ENCODE measurements around the gene GLIS1. TPM values are rescaled to one million over a fixed set of nuclear protein-coding genes. Genes with fewer than 3 reads are reported as not detected.

The GLIS1 gene
- total RNA-seq, 1 experiment from 2014 or later = 0.24 TPM

- CTCF ChIA-PET = interaction anchor here (1.0 to 1.7 kb wide), 6 partner anchors 10 to 187 kb away, joined by 3 to 7 read pairs (median 5); no protein-coding TSS in a partner anchor
These were observed 66.7 kb downstream of the GLIS1 start for GRCh38 chr1:53672243-53672642.

DNA sequence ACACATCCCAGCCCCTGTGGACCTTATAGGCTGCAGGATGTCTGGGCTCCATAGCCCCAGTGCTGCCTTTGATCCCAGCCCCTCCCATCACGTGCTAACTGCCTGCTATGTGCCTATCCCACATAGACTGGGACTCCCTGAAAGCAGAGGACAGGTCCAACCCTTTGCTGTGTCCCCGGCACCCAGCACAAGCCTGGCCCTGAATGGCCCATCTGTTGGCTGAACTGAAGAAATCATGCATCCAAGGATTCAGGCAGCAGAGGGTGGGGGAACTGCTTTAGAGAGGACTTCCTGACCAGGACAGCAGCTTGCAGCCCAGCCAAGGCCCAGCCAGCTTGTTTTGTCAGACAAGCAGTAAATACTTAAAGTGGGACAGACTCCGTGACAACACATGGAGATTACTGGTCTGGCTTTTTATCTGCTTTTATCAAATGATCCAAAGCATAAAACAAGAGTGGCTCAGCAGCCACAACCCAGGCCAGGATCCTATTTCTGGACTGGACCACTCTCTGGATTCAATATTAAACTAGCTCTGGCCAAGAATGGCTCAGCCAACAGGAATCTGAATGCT is 69.3 kb downstream of the GLIS1 start:
- no peak for ATAC-seq
- peaks cover 17% of the 10 kb centered on the region for H3K4me1 Mint-ChIP-seq
- H3K36me3 Mint-ChIP-seq = no peaks in the 10 kb centered on the region
- H3K9me3 Mint-ChIP-seq = no peaks in the 10 kb centered on the region
- no peaks in the 10 kb centered on the region; the same call in 1 of the 2 replicates for H3K27me3 Mint-ChIP-seq (ENCODE audit: low read depth)
- ChIA-PET POLR2A (no interaction called here), CTCF (interaction anchor here (1.2 to 2.3 kb wide), 2 partner anchors 12 to 46 kb away, joined by 4 to 7 read pairs; no protein-coding TSS in a partner anchor)
- no peak overlapping the region for H3K4me3 Mint-ChIP-seq
- H3K27ac Mint-ChIP-seq = no peak overlapping the region
- no peak for TF ChIP-seq JAZF1 (CRISPR knock-in tag; IDR thresholded peaks at IDR 0.05)
- TF ChIP-seq CREB1 (CRISPR knock-in tag; IDR thresholded peaks at IDR 0.05) = no peak
- no peak for TF ChIP-seq ZNF219 (CRISPR knock-in tag; IDR thresholded peaks at IDR 0.05; ENCODE audit: borderline replicate concordance)
- TF ChIP-seq ZNF532 (CRISPR knock-in tag; IDR thresholded peaks at IDR 0.05; ENCODE audit: borderline replicate concordance) = no peak
- TF ChIP-seq, protein P1, sequence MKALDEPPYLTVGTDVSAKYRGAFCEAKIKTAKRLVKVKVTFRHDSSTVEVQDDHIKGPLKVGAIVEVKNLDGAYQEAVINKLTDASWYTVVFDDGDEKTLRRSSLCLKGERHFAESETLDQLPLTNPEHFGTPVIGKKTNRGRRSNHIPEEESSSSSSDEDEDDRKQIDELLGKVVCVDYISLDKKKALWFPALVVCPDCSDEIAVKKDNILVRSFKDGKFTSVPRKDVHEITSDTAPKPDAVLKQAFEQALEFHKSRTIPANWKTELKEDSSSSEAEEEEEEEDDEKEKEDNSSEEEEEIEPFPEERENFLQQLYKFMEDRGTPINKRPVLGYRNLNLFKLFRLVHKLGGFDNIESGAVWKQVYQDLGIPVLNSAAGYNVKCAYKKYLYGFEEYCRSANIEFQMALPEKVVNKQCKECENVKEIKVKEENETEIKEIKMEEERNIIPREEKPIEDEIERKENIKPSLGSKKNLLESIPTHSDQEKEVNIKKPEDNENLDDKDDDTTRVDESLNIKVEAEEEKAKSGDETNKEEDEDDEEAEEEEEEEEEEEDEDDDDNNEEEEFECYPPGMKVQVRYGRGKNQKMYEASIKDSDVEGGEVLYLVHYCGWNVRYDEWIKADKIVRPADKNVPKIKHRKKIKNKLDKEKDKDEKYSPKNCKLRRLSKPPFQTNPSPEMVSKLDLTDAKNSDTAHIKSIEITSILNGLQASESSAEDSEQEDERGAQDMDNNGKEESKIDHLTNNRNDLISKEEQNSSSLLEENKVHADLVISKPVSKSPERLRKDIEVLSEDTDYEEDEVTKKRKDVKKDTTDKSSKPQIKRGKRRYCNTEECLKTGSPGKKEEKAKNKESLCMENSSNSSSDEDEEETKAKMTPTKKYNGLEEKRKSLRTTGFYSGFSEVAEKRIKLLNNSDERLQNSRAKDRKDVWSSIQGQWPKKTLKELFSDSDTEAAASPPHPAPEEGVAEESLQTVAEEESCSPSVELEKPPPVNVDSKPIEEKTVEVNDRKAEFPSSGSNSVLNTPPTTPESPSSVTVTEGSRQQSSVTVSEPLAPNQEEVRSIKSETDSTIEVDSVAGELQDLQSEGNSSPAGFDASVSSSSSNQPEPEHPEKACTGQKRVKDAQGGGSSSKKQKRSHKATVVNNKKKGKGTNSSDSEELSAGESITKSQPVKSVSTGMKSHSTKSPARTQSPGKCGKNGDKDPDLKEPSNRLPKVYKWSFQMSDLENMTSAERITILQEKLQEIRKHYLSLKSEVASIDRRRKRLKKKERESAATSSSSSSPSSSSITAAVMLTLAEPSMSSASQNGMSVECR (CRISPR knock-in tag; IDR thresholded peaks at IDR 0.05; ENCODE audit: borderline replicate concordance) = no peak
- TF ChIP-seq TEAD1 (CRISPR knock-in tag; IDR thresholded peaks at IDR 0.05) = no peak
- TF ChIP-seq NFE2L1 (CRISPR knock-in tag; IDR thresholded peaks at IDR 0.05) = no peak
- no peak for TF ChIP-seq FOXJ3 (CRISPR knock-in tag; IDR thresholded peaks at IDR 0.05; ENCODE audit: borderline replicate concordance)
- DNase-seq (ENCODE audit: low spot score) = no peak

More at GRCh38 chr1:53672243-53672642, 66.7 kb downstream of the GLIS1 start:
- ATAC-seq = no peak
- DNase-seq (ENCODE audit: low spot score) = no peak
- Mint-ChIP-seq H3K27ac (no peak overlapping the region), H3K36me3 (no peaks in the 10 kb centered on the region), H3K4me1 (peaks cover 17% of the 10 kb centered on the region), H3K4me3 (no peak overlapping the region), H3K9me3 (no peaks in the 10 kb centered on the region), H3K27me3 (ENCODE audit: low read depth) (no peaks in the 10 kb centered on the region)
- no peak for TF ChIP-seq JAZF1 (CRISPR knock-in tag; IDR thresholded peaks at IDR 0.05)
- no peak for TF ChIP-seq RELA (CRISPR knock-in tag; IDR thresholded peaks at IDR 0.05; ENCODE audit: borderline replicate concordance)
- no peak for TF ChIP-seq ZNF232 (CRISPR knock-in tag; IDR thresholded peaks at IDR 0.05)
- no peak for TF ChIP-seq EMX1 (CRISPR knock-in tag; IDR thresholded peaks at IDR 0.05)
- TF ChIP-seq OVOL2 (CRISPR knock-in tag; IDR thresholded peaks at IDR 0.05; ENCODE audit: borderline replicate concordance) = no peak
- TF ChIP-seq NFYB (CRISPR knock-in tag; conservative IDR thresholded peaks at IDR 0.05; ENCODE audit: low read depth) = no peak
- TF ChIP-seq SMAD4 (CRISPR knock-in tag; IDR thresholded peaks at IDR 0.05) = no peak
- no peak for TF ChIP-seq ZBTB21 (CRISPR knock-in tag; IDR thresholded peaks at IDR 0.05; ENCODE audit: borderline replicate concordance)
- POLR2A ChIA-PET = no interaction called here
